Hippocampal formation (tissue), 2 donors: Measurements from ENCODE around the gene ARHGEF10L.

Experiments used
- DNase-seq, 2 donors: peaks; one replicate each; lab custom pipeline; 2025; lab: John Stamatoyannopoulos, UW

Gene ARHGEF10L

GRCh38 chr1:17676387-17677060 is 137.0 kb downstream of the ARHGEF10L start:
- DNase-seq = no peak

- DNase-seq = no peak
Observed at GRCh38 chr1:17678011-17678410, 138.5 kb downstream of the ARHGEF10L start.

- no peak for DNase-seq
Observed at GRCh38 chr1:17679856-17680255, 140.4 kb downstream of the ARHGEF10L start.

- no peak for DNase-seq
Observed at GRCh38 chr1:17680308-17680707, 140.8 kb downstream of the ARHGEF10L start.

DNA sequence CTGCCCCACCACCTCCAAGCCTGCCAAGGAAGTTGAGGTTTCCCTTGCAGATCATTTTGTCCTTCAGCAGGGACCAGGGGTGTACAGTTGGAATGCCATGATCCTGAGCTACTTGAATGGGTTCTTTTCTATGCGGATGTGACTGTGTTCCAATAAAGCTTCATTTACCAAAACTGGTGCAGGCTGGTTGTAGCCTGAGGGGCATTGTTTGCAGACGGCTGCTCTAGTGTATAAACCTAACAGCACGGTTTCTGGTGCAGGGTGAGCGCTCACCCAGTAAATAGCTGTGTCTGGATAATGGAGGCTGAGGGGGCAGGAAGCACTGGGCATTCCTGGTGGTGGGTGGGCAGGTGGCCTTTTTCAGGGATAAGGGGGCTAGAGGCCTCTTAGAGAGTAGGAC is 142.9 kb downstream of the ARHGEF10L start:
- no peak for DNase-seq

DNA sequence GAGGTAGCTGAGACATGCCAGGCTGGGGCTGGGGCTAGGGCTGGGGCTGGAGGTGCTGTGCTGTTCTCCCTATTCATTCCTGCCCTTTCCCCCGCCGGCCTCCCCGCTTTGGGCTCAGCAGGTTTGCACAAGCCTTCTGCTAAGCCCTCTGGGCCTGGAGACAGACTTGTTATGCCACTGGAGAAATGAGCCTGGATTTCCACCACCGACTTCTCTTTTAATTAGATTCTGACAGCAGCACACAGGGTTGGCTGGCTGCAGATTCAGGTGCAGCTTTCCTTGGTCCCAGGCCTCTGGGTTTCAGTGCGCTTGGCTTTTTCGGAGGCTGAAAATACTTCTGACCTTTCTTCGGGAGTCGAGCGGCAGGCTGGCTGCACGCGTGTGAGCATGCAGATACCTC is 144.1 kb downstream of the ARHGEF10L start:
- no peak for DNase-seq

GRCh38 chr1:17684810-17685209 is 145.3 kb downstream of the ARHGEF10L start:
- DNase-seq = no peak

DNA sequence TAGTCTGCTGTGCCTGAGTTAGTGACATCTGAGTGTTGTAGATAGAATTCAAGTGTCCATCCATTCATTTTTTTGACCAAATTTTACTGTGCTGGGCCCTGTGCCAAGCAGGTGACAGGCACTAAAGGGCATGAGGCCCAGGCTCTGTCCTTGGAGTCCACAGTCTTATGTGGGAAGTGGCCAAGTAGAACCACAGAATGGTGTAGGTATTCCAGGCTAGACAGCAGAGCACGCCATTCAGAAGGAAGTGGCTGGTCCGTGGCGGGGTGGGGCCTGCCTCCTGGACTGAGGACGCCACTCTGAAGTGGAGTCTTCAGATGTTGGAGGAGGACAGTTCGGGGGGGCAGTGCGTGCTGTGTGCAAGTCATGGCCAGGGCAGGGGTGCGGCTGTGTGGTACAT is 146.8 kb downstream of the ARHGEF10L start:
- DNase-seq = no peak

- no peak for DNase-seq
Observed at GRCh38 chr1:17687145-17687544, 147.6 kb downstream of the ARHGEF10L start.

- DNase-seq = no peak
Observed at GRCh38 chr1:17688217-17688810, 148.8 kb downstream of the ARHGEF10L start.

- DNase-seq = no peak
Observed at GRCh38 chr1:17689011-17689410, 149.5 kb downstream of the ARHGEF10L start.

GRCh38 chr1:17690906-17691634 is 151.6 kb downstream of the ARHGEF10L start:
- DNase-seq = no peak

GRCh38 chr1:17692645-17693044 is 153.1 kb downstream of the ARHGEF10L start:
- DNase-seq = no peak

DNA sequence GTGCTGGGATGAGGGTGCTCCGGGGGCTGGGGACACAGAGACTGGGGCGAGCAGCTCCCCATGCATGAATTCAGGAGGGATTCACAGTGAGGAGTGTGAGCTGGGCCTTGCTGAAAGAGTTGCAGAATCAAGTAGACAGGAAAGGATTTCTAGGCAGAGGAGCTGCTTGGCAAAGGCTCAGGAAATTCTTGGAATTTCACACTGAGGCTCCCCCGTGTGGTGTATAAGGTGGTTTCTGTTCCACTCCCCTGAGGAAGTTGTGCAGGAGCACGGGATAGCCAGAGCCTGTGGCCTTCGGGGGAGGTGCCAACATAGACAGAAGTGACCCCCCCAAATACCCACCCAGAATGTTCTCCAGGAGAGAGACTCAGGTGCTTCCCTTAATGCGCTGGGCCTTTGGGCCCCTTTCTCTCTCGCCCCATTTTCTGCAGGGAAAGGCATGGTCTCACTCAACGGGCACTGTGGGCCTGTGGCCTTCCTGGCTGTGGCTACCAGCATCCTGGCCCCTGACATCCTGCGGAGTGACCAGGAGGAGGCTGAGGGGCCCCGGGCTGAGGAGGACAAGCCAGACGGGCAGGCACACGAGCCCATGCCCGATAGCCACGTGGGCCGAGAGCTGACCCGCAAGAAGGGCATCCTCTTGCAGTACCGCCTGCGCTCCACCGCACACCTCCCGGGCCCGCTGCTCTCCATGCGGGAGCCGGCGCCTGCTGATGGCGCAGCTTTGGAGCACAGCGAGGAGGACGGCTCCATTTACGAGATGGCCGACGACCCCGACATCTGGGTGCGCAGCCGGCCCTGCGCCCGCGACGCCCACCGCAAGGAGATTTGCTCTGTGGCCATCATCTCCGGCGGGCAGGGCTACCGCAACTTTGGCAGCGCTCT is 157.2 kb downstream of the ARHGEF10L start:
- DNase-seq = peak in 1 of 2 donors; percentile 21

DNA sequence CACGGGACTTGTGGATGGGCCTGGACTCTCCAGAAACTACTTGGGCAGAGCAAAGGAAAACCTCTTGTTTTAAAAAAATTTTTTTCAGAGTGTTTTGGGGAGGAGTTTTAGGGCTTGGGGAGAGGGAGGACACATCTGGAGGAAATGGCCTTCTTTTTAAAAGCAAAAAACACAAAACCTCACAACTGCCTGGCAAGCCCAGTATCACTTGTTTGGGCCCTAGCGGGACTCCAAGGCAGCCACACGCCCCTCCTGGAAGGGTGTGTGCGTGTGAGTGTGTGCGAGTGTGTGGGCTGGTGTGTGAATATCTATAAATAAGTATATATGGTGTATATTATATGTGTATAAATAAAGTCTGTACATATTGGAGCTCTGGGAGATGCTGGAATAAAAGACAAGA is 158.0 kb downstream of the ARHGEF10L start:
- DNase-seq = no peak

DNA sequence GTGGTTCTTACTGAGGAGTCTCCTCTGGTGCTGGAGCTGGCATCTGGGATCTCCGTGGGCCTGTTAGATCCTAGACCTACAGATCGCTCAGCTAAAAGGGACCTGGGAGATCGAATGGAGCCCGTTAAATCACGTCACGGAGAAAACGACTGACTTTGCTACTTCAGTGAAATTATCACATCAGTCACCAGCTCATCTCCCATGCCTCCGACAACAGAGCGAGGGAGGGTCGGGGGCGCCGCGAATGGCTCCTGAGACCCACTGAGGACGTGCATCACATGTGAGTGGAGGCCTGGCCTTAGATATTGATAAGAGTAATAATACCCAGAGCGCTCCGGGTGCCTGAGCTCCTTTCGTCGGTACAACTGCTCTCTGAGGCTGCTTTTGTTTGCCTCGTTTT is 160.1 kb downstream of the ARHGEF10L start:
- no peak for DNase-seq

DNA sequence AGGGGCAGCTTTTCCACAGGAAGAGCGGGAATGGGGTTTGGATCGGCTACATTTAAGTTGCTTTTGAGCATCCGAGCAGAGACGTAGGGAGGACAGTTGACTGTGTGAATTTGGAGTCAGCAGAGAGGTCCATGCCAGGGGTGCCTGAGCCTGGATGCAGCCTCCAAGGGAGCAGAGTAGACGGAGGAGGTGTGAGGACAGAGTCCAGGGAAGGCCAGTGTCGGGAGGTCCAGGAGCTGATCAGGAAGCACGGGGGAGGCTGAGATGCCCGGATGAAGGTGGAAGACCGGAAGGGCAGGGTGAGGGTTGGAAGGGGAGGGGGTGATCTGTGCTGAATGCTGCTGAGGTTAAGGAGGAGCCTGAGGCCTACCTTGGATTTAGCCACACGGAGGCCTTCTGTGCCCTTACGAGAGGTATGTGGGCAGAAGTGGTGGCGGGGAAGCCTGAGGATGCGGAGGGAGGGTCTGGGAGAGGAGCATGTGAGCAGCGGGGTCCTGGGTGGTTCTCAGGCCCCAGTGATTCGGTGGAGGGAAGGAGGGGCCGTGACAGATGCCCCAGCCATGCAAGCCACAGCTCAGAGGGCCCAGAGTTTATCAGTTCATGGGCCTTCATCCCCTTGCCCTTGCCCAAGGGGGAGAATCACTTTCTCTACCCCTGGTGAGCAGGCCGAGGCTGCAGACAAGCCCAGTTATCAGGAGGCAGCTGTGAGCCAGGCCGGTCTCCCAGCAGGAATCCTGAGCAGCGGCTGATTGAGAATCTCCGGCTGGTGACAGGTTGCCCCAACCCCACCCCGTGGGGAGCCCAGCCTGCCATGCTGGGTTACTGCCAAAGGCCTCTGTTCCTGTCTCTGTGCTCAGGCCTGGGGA is 161.7 kb downstream of the ARHGEF10L start:
- DNase-seq = no peak

GRCh38 chr1:17704176-17704575 is 164.7 kb downstream of the ARHGEF10L start:
- no peak for DNase-seq

GRCh38 chr1:17706445-17706844 is 166.9 kb downstream of the ARHGEF10L start:
- no peak for DNase-seq

GRCh38 chr1:17709981-17710380 is 170.5 kb downstream of the ARHGEF10L start:
- DNase-seq = no peak

- no peak for DNase-seq
Observed at GRCh38 chr1:17710889-17711576, 171.5 kb downstream of the ARHGEF10L start.
